B cell (primary cell): ENCODE results near the gene ITPRIP. TPM values are rescaled to one million over a fixed set of nuclear protein-coding genes. Genes with fewer than 3 reads are reported as not detected.

Source experiments
- ATAC-seq: fragments of 200-7000 bp; cut with Tn5 transposase; one replicate; pipeline ENCODE4 v1.10.0; 2021; ENCODE audit warnings: low read depth, mild to moderate bottlenecking, moderate number of reproducible peaks, moderate library complexity
- CTCF ChIA-PET: fragments of 350-600 bp; sonication (Branson Sonifier 250); formaldehyde crosslinking; loops from one replicate; lab custom pipeline; 2021; ENCODE audit warnings: antibody characterized with exemption, inconsistent platforms; lab: Charles Lee
- POLR2A ChIA-PET: fragments of 350-600 bp; sonication (Branson Sonifier 250); formaldehyde crosslinking; loops from one replicate; lab custom pipeline; 2021; ENCODE audit warnings: antibody characterized with exemption; lab: Charles Lee
- DNase-seq: peaks from one replicate; pipeline ENCODE4 v3.0.0; 2013
- H2AFZ ChIP-seq: 2 replicates; pipeline ENCODE4 v1.6.1; 2012; ENCODE audit warnings: mild to moderate bottlenecking, low read depth, low read length; ENCODE audit not compliant: insufficient read depth, poor library complexity, severe bottlenecking
- H3K27ac ChIP-seq, 2 donors: 1 replicate in 1 of 2; 2 replicates in 1 of 2; pipeline ENCODE4 v1.5.1; 2012 to 2013; ENCODE audit warnings: low read length in 2 of 2, mild to moderate bottlenecking in 2 of 2, moderate library complexity in 1 of 2
- H3K27me3 ChIP-seq, 4 experiments: fragments of 200-600 bp in 1 of 4; sonication (generic) in 1 of 4; replicated peaks in 1 of 4; 1 replicate in 2 of 4; 2 replicates in 2 of 4; pipeline versions ENCODE4 v1.6.1 to v1.7.0; 2013 to 2016; ENCODE audit warnings: low read length in 3 of 4, mild to moderate bottlenecking in 2 of 4, mixed read lengths in 1 of 4, moderate library complexity in 1 of 4; ENCODE audit not compliant: insufficient read depth in 4 of 4, control insufficient read depth in 3 of 4; ENCODE audit errors: control extremely low read depth in 1 of 4
- H3K36me3 ChIP-seq, 2 experiments: replicated peaks in 1 of 2; 1 replicate in 1 of 2; 2 replicates in 1 of 2; pipeline versions ENCODE4 v1.6.1 to v1.7.1; 2013; ENCODE audit warnings: low read length in 1 of 2; ENCODE audit not compliant: insufficient read depth in 2 of 2, control insufficient read depth in 1 of 2; ENCODE audit errors: control extremely low read depth in 1 of 2, extremely low read depth in 1 of 2
- H3K4me1 ChIP-seq, 2 donors: fragments of 200-600 bp in 1 of 2; sonication (generic) in 1 of 2; 1 replicate in 1 of 2; 2 replicates in 1 of 2; pipeline versions ENCODE4 v1.5.1 to v1.6.1; 2013 to 2017; ENCODE audit warnings: low read length in 2 of 2; ENCODE audit not compliant: control insufficient read depth in 2 of 2, insufficient read depth in 2 of 2
- H3K4me2 ChIP-seq: replicated peaks from 2 replicates; pipeline ENCODE3; 2012; ENCODE audit warnings: mild to moderate bottlenecking, low read depth, low read length; ENCODE audit not compliant: poor library complexity, severe bottlenecking
- H3K4me3 ChIP-seq, 5 experiments: fragments of 200-600 bp in 1 of 5; sonication (generic) in 1 of 5; 1 replicate in 3 of 5; 2 replicates in 2 of 5; pipeline versions ENCODE4 v1.5.1 to v1.7.0; 2011 to 2016; ENCODE audit warnings: low read length in 4 of 5, mild to moderate bottlenecking in 4 of 5, low read depth in 2 of 5, control low read depth in 1 of 5, moderate library complexity in 1 of 5; ENCODE audit not compliant: insufficient read depth in 1 of 5; ENCODE audit errors: control extremely low read depth in 1 of 5, extremely low read depth in 1 of 5
- H3K79me2 ChIP-seq: fragments of 200-600 bp; sonication (generic); one replicate; pipeline ENCODE4 v1.6.0; 2016; ENCODE audit warnings: low read length; ENCODE audit not compliant: control insufficient read depth, insufficient read depth
- H3K9ac ChIP-seq: fragments of 200-600 bp; sonication (generic); 2 replicates; pipeline ENCODE4 v1.6.1; 2017; ENCODE audit warnings: mild to moderate bottlenecking, low read length, moderate library complexity
- H3K9me3 ChIP-seq, 3 donors: one replicate each; pipeline versions ENCODE4 v1.6.1 to v1.7.1; 2013; ENCODE audit warnings: low read length in 2 of 3; ENCODE audit not compliant: control insufficient read depth in 2 of 3, insufficient read depth in 1 of 3; ENCODE audit errors: control extremely low read depth in 1 of 3
- H4K20me1 ChIP-seq: 2 replicates; pipeline ENCODE4 v1.6.0; 2012; ENCODE audit warnings: mild to moderate bottlenecking, low read length; ENCODE audit not compliant: insufficient read depth, control insufficient read depth, poor library complexity, severe bottlenecking
- H3K27ac Mint-ChIP-seq: one replicate; pipeline ENCODE4 v1.8.0; 2021; ENCODE audit warnings: mixed read lengths
- H3K27me3 Mint-ChIP-seq: one replicate; pipeline ENCODE4 v1.8.0; 2021; ENCODE audit warnings: mixed read lengths
- H3K4me1 Mint-ChIP-seq: one replicate; pipeline ENCODE4 v1.8.0; 2021; ENCODE audit warnings: mixed read lengths
- H3K4me3 Mint-ChIP-seq: one replicate; pipeline ENCODE4 v1.8.0; 2021; ENCODE audit warnings: mixed read lengths
- H3K9me3 Mint-ChIP-seq: one replicate; pipeline ENCODE4 v1.8.0; 2022; ENCODE audit warnings: mixed read lengths; ENCODE audit not compliant: insufficient read depth
- EZH2 ChIP-seq: IDR thresholded peaks from 2 replicates; pipeline ENCODE4 v1.6.1; 2012; ENCODE audit warnings: borderline replicate concordance, low read depth, mild to moderate bottlenecking, moderate library complexity, low read length; ENCODE audit not compliant: insufficient read depth, poor library complexity, severe bottlenecking
- WGBS: methylation state at CpG from one replicate; pipeline ENCODE4 v1.1.5; 2013; ENCODE audit warnings: missing lambda C conversion rate; ENCODE audit not compliant: insufficient coverage; 5-methylcytosine and 5-hydroxymethylcytosine counted together
- intact Hi-C: fragments of 100-400 bp; cut with micrococcal nuclease; formaldehyde crosslinking; loops from one replicate; pipeline ENCODE4 v1.10.0; 2022
- polyA plus RNA-seq: library from polyadenylated mRNA; depleted of rRNA; stranded (reverse); fragments of >200 nt; gene quantifications from 2 replicates; pipeline ENCODE4 v1.2.3, GENCODE V29; 2012
- total RNA-seq, 2 donors: library from RNA; stranded (reverse); fragments of 120-200 nt in 1 of 2; gene quantifications; 1 replicate in 1 of 2; 2 replicates in 1 of 2; pipeline versions ENCODE4 v1.2.3 to v1.2.4, GENCODE V29; 2013 to 2022
- TF ChIP-seq, protein P1 (sequence below): fragments of 200-600 bp; IDR thresholded peaks from one replicate; pipeline ENCODE4 v1.8.0; 2022; ENCODE audit warnings: antibody characterized with exemption, mild to moderate bottlenecking

Gene ITPRIP
- total and polyA plus RNA-seq, 2 donors (not counting 1 experiment from before 2014, with no cell fraction given): 22.5 to 28.5 TPM

DNA sequence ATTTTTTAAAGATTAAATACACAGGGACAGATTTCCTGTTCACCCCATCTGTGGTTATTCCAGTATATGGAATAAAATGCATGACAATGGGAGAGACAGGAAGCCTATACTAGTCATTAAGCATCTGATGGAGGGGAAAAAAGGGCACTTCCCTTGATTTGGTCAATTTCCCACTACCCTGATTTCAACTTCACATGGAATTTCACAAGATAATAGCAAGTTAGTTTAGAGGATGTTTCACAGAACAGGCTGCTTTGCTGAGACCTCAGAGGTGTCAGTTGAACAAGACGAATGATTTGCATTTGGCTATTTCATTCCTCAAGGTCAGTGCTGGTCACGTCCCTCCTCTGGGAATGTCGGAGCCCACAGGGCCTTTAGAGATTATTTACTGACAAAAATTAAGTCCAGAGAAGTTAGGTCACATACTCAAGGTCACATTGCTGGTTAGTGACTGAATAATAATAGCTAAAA is 4.7 kb upstream of the ITPRIP start:
- ATAC-seq (no peak), DNase-seq (no peak)
- Histone ChIP-seq H3K9me3 (no peaks in the 10 kb centered on the region), H4K20me1 (no peaks in the 10 kb centered on the region), H3K36me3 (no peaks in the 10 kb centered on the region), H3K79me2 (peaks cover 9% of the 10 kb centered on the region), H3K4me3 (no peak overlapping the region), H3K9ac (no peak overlapping the region), H3K4me1 (peaks cover 13 to 31% of the 10 kb centered on the region in 2 donors), H3K27me3 (no peaks in the 10 kb centered on the region), H3K27ac (no peak overlapping the region), H2AFZ (no peak overlapping the region), H3K4me2 (no peak overlapping the region)
- CTCF ChIA-PET: interaction anchor here (1.0 to 15.7 kb wide), 2 partner anchors 29 to 51 kb away, joined by 3 to 594 read pairs; no protein-coding TSS in a partner anchor
- TF ChIP-seq EZH2: no peak
- TF ChIP-seq, protein P1, sequence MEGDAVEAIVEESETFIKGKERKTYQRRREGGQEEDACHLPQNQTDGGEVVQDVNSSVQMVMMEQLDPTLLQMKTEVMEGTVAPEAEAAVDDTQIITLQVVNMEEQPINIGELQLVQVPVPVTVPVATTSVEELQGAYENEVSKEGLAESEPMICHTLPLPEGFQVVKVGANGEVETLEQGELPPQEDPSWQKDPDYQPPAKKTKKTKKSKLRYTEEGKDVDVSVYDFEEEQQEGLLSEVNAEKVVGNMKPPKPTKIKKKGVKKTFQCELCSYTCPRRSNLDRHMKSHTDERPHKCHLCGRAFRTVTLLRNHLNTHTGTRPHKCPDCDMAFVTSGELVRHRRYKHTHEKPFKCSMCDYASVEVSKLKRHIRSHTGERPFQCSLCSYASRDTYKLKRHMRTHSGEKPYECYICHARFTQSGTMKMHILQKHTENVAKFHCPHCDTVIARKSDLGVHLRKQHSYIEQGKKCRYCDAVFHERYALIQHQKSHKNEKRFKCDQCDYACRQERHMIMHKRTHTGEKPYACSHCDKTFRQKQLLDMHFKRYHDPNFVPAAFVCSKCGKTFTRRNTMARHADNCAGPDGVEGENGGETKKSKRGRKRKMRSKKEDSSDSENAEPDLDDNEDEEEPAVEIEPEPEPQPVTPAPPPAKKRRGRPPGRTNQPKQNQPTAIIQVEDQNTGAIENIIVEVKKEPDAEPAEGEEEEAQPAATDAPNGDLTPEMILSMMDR: no peak
- Mint-ChIP-seq H3K4me3 (no peak overlapping the region), H3K4me1 (peaks cover 23% of the 10 kb centered on the region), H3K27ac (no peak overlapping the region), H3K9me3 (no peaks in the 10 kb centered on the region), H3K27me3 (no peaks in the 10 kb centered on the region)
- intact Hi-C loops: no loop called here
- WGBS: 100% methylated on average over 1 of the region's 3 CpGs
- POLR2A ChIA-PET: no interaction called here

DNA sequence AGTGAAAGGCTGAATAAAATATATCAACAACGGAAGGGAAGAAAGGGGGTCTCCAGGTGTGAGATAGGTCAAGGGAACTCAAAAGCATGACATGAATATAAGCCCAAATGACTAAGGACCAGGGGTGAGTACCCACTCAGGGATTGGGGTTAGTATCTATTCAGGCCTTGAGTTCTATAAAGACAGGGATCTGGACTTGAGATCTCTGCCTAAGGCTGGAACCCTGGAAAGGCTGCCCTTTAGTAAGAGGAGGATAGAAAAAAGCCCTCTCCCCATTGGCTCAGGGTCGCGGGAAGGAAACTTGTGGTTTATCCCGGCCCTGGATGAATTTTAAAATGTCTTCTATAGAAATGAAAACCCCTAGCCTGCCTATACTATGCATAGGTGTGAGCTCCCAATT is 2.4 kb upstream of the ITPRIP start:
- H3K4me1 ChIP-seq: peaks cover 23 to 29% of the 10 kb centered on the region in 2 donors
- H3K27me3 ChIP-seq: no peaks in the 10 kb centered on the region
- intact Hi-C loops: no loop called here
- H3K9ac ChIP-seq: no peak overlapping the region
- no peak overlapping the region for H3K4me3 Mint-ChIP-seq
- no peak overlapping the region for H3K4me3 ChIP-seq
- H2AFZ ChIP-seq: no peak overlapping the region
- DNase-seq: no peak
- no peak overlapping the region for H3K4me2 ChIP-seq
- CTCF ChIA-PET: interaction anchor here (1.3 to 15.7 kb wide), 3 partner anchors 10 to 72 kb away, joined by 4 to 594 read pairs (median 11); partner anchors contain the start of gene GSTO2
- H4K20me1 ChIP-seq: peaks cover 18% of the 10 kb centered on the region
- no peaks in the 10 kb centered on the region for H3K9me3 ChIP-seq
- H3K27ac Mint-ChIP-seq: no peak overlapping the region
- no peaks in the 10 kb centered on the region for H3K27me3 Mint-ChIP-seq
- peaks cover 30% of the 10 kb centered on the region for H3K4me1 Mint-ChIP-seq
- WGBS: 90% methylated on average over 1 of the region's 4 CpGs
- POLR2A ChIA-PET: no interaction called here
- no peaks in the 10 kb centered on the region for H3K9me3 Mint-ChIP-seq
- H3K27ac ChIP-seq: no peak overlapping the region
- no peaks in the 10 kb centered on the region for H3K36me3 ChIP-seq
- ATAC-seq: no peak
- peaks cover 33% of the 10 kb centered on the region for H3K79me2 ChIP-seq
- TF ChIP-seq, protein P1: no peak
- no peak for TF ChIP-seq EZH2
